Gastroesophageal sphincter (tissue), 4 donors: ENCODE results near the gene RAD17. TPM values are rescaled to one million over a fixed set of nuclear protein-coding genes. Genes with fewer than 3 reads are reported as not detected.
"Not testable (repeated sequence)": the region's sequence is repeated elsewhere in the genome, so short reads cannot be mapped to it uniquely, and the experiment has no call there.

Experiments
- ATAC-seq: fragments of 150-250 bp; one replicate; pipeline ENCODE4 v1.9.1; 2016; ENCODE audit warnings: mild to moderate bottlenecking, moderate library complexity
- H3K27ac ChIP-seq, 4 donors: fragments of 200-600 bp; sonication (generic) in 3 of 4; 1 replicate in 3 of 4; 2 replicates in 1 of 4; pipeline ENCODE4 v1.5.1; 2016 to 2019
- H3K27me3 ChIP-seq: fragments of 200-600 bp; sonication (generic); one replicate; pipeline ENCODE4 v1.5.1; 2019
- H3K36me3 ChIP-seq, 2 donors: fragments of 200-600 bp; sonication (generic); one replicate each; pipeline ENCODE4 v1.5.1; 2019; ENCODE audit warnings: control low read depth in 1 of 2
- H3K4me1 ChIP-seq, 3 donors: fragments of 200-600 bp; sonication (generic); 1 replicate in 2 of 3; 2 replicates in 1 of 3; pipeline ENCODE4 v1.5.1; 2016 to 2019; ENCODE audit warnings: control low read depth in 2 of 3
- H3K4me3 ChIP-seq, 2 donors: fragments of 200-600 bp; sonication (generic); one replicate each; pipeline ENCODE4 v1.5.1; 2019; ENCODE audit warnings: mild to moderate bottlenecking in 1 of 2, moderate library complexity in 1 of 2
- H3K9me3 ChIP-seq, 3 donors: fragments of 200-600 bp; sonication (generic); one replicate each; pipeline ENCODE4 v1.5.1; 2017 to 2019; ENCODE audit warnings: control low read depth in 2 of 3
- EP300 ChIP-seq: sonication (generic); formaldehyde crosslinking; IDR thresholded peaks from one replicate; pipeline ENCODE4 v1.6.1; 2017; ENCODE audit warnings: antibody characterized with exemption, mild to moderate bottlenecking
- POLR2A ChIP-seq, 2 donors: fragments of 450-650 bp; IDR thresholded peaks; one replicate each; pipeline ENCODE4 v1.6.1; 2017; ENCODE audit warnings: antibody characterized with exemption in 2 of 2, mild to moderate bottlenecking in 2 of 2, moderate library complexity in 1 of 2
- POLR2AphosphoS5 ChIP-seq: sonication (generic); formaldehyde crosslinking; IDR thresholded peaks from one replicate; pipeline ENCODE4 v1.6.1; 2017; ENCODE audit warnings: antibody characterized with exemption
- WGBS, 2 donors: methylation state at CpG; one replicate each; pipeline ENCODE4 v1.1.5; 2018; ENCODE audit warnings: low coverage in 1 of 2; 5-methylcytosine and 5-hydroxymethylcytosine counted together
- total RNA-seq, 4 donors: library from RNA; depleted of rRNA; stranded (reverse); fragments of >200 nt; gene quantifications; one replicate each; pipeline ENCODE4 v1.1.0, GENCODE V29; 2016
- TF ChIP-seq, protein P1 (sequence below), 4 experiments: fragments of 200-600 bp in 2 of 4; fragments of 450-650 bp in 2 of 4; sonication (generic) in 1 of 4; IDR thresholded peaks; one replicate each; pipeline ENCODE4 v1.5.1; 2017 to 2019; ENCODE audit warnings: antibody characterized with exemption in 4 of 4, mild to moderate bottlenecking in 2 of 4, moderate library complexity in 2 of 4

RAD17 gene, protein sequence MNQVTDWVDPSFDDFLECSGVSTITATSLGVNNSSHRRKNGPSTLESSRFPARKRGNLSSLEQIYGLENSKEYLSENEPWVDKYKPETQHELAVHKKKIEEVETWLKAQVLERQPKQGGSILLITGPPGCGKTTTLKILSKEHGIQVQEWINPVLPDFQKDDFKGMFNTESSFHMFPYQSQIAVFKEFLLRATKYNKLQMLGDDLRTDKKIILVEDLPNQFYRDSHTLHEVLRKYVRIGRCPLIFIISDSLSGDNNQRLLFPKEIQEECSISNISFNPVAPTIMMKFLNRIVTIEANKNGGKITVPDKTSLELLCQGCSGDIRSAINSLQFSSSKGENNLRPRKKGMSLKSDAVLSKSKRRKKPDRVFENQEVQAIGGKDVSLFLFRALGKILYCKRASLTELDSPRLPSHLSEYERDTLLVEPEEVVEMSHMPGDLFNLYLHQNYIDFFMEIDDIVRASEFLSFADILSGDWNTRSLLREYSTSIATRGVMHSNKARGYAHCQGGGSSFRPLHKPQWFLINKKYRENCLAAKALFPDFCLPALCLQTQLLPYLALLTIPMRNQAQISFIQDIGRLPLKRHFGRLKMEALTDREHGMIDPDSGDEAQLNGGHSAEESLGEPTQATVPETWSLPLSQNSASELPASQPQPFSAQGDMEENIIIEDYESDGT
- 10 to 100 TPM; 16.8 to 25.4 (median 18.5) TPM for total RNA-seq

DNA sequence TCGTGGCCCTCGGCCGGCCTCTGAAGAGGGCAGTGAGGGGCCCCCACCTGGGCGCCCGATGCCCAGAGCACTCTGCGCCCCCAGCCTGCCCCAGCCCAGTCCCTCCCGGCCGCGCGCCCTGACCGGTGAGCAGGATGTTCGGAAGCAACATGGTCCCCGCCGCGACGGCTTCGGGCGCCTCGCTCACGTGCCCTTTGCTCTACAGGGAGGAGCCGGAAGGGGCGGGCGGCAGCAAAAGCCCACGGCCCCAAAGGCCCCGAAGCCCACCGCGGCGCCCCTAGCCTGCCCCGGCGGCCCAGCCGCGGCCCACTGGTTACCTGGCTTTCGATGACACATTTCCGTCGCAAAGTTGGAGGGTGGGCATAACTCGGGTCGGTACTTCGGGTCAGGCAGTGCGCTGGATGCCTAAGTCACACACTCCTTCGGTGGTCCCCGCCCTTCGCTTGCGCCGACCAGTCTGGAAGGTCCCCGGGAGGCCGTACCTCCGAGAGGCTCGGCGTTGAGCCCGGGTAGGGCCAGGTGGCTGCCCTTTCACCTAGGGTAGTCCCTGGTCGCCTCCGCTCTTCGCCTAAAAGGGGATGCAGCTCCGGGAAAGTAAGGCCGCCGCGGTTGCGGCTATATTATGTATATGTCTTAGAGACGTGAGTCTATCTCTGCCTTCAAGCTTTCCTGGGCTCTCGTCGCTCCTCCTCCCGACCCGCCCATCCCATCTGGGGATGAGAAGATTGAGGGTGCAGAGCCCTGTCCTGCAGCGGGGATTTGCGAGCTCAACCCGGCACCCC, at the start of gene RAD17, which contains the start of the genes AK6 and TAF9:
Gene RAD17 (plus strand): TSS at position 479 of the 782 bp plus-strand sequence. CDS start 2,391 bp downstream, outside the sequence.
Gene AK6 (minus strand): TSS at position 181 of the 782 bp plus-strand sequence. CDS start 30 bp downstream, at position 151.
Gene TAF9 (minus strand): TSS at position 181 of the 782 bp plus-strand sequence. CDS start 3,783 bp downstream, outside the sequence.
- Histone ChIP-seq H3K36me3 (peaks cover 0 to 36% of the 10 kb centered on the region in 2 donors), H3K4me1 (peaks cover 3 to 50% (median 11%) of the 10 kb centered on the region in 3 donors), H3K4me3 (peak within 1 kb of the TSS; percentile 75 to 91), H3K27me3 (no peaks in the 10 kb centered on the region), H3K27ac (peak within 1 kb of the TSS; percentile 92 to 98 (median 94)), H3K9me3 (no peaks in the 10 kb centered on the region)
- WGBS, 2 donors, result no CpG with 5 or more reads among the region's 66 CpGs
- peak; percentile 98 for ATAC-seq
- TF ChIP-seq POLR2AphosphoS5 (peak; percentile 73), EP300 (no peak), POLR2A (IDR thresholded peaks at IDR 0.05) (peak; percentile 55 to 67)
- TF ChIP-seq, protein P1, sequence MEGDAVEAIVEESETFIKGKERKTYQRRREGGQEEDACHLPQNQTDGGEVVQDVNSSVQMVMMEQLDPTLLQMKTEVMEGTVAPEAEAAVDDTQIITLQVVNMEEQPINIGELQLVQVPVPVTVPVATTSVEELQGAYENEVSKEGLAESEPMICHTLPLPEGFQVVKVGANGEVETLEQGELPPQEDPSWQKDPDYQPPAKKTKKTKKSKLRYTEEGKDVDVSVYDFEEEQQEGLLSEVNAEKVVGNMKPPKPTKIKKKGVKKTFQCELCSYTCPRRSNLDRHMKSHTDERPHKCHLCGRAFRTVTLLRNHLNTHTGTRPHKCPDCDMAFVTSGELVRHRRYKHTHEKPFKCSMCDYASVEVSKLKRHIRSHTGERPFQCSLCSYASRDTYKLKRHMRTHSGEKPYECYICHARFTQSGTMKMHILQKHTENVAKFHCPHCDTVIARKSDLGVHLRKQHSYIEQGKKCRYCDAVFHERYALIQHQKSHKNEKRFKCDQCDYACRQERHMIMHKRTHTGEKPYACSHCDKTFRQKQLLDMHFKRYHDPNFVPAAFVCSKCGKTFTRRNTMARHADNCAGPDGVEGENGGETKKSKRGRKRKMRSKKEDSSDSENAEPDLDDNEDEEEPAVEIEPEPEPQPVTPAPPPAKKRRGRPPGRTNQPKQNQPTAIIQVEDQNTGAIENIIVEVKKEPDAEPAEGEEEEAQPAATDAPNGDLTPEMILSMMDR (IDR thresholded peaks at IDR 0.05), result peak in 1 of 4 experiments; percentile 17

DNA sequence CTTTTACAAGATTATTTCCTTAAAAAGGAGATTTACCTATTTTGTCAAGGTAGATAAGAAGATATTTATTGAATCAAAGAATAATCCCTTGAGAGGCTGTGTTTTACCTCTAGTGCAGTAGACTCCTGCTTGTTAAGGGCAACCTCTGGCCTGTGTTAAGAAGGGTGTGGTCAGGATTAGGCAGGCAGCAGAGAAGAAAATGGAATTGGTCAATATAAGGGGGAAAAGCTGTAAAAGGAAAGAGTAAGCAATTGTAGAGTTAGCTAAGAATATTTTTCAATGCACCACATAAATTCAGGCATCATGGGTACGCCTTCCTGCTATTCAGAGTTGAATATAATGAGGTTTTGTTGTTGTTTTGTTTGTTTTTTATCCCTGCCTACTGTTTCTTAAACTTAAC, 43.3 kb upstream of the RAD17 start:
- H3K4me1 ChIP-seq, result no peaks in the 10 kb centered on the region
- H3K27ac ChIP-seq, result no peak overlapping the region
- no peaks in the 10 kb centered on the region for H3K9me3 ChIP-seq
- no peaks in the 10 kb centered on the region for H3K27me3 ChIP-seq
- H3K4me3 ChIP-seq, result no peak overlapping the region
- no peak for ATAC-seq
- WGBS, 2 donors, result 100% methylated on average over 1 of the region's 1 CpG
- H3K36me3 ChIP-seq, result no peaks in the 10 kb centered on the region
- TF ChIP-seq POLR2A (IDR thresholded peaks at IDR 0.05) (no peak), POLR2AphosphoS5 (no peak), EP300 (no peak)
- TF ChIP-seq, protein P1 (IDR thresholded peaks at IDR 0.05), result no peak

DNA sequence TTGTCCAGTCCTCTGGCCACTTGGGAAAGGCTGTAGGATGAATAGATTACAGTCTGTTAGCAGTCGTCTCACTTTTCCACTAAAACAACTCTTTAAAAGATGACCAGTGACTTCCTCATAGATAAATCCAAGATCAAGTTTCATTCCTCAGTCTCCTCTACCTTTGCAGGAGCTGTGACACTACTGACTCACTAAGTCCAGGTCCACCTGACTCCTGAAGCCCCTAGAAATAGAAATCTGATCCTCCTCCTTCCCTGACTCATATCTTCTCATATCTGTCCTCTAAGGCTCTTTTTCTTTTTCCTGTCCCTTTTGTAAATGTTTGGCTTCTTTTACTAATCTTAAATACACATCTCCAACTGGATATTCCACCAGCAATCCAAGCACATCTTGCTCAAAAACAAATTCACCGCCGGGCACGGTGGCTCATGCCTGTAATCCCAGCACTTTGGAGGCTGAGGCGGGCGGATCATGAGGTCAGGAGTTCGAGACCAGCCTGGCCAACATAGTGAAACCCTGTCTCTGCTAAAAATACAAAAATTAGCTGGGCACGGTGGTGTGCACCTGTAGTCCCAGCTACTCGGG, 39.6 kb upstream of the RAD17 start:
- Histone ChIP-seq H3K27ac (no peak overlapping the region), H3K36me3 (no peaks in the 10 kb centered on the region), H3K4me3 (no peak overlapping the region), H3K27me3 (no peaks in the 10 kb centered on the region), H3K4me1 (peaks cover 0 to 31% (median 0%) of the 10 kb centered on the region in 3 donors), H3K9me3 (no peaks in the 10 kb centered on the region)
- WGBS, 2 donors, result 67 to 85% methylated on average over 1 to 3 of the region's 9 CpGs
- TF ChIP-seq POLR2A (IDR thresholded peaks at IDR 0.05), result no peak
- TF ChIP-seq POLR2AphosphoS5, result no peak
- ATAC-seq, result no peak

DNA sequence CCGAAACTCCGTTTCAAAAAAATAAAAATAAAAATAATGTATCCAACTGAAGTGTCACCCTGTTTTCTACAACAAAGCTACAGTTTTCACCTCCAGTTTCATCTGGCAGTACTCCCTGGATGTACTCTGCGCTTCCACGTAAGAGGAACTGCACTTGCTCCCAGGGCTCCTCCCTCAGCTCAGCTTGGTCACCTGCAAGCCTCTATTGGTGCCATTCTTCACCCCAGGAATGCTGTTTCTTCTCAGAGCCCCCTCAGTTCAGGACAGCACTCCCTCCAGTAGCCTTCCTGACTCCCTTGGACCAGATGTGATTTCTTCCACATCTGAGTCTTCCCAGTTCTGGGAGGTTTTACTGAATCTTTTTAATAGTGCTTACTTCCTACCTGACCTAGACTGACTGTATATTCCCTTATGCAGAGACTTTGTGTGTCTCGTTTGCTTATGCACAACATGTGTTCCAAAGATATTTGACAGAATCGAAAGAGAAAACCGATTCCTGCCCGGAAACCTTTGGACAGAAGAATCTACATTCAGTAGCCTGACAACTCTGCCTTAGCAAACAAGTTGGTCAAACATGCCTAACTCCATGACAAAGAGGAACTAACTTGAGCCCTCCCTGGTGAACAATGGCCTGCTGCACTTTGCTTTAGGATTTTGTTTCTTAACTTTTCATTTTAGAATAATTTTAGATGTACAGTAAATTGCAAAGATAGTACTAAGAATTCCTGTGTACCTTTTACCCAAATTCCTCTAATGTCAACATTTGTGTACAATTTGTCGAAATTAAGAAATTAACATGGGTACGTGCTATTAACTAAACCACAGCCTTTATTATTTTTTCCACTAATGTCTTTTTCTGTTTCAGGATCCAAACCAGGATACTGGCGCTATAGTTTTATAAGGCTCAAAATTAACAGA, 37.8 kb upstream of the RAD17 start:
- Histone ChIP-seq H3K27ac (peak overlapping the region; percentile 18 to 82 (median 62)), H3K36me3 (no peaks in the 10 kb centered on the region), H3K27me3 (no peaks in the 10 kb centered on the region), H3K4me3 (peak overlapping the region; percentile 67 to 73), H3K9me3 (no peaks in the 10 kb centered on the region), H3K4me1 (peaks cover 0 to 33% (median 0%) of the 10 kb centered on the region in 3 donors)
- WGBS, 2 donors, result 41 to 52% methylated on average over 9 to 11 of the region's 11 CpGs
- no peak for TF ChIP-seq EP300
- TF ChIP-seq POLR2AphosphoS5, result no peak
- TF ChIP-seq POLR2A (IDR thresholded peaks at IDR 0.05), result no peak
- TF ChIP-seq, protein P1 (IDR thresholded peaks at IDR 0.05), result no peak
- ATAC-seq, result no peak

DNA sequence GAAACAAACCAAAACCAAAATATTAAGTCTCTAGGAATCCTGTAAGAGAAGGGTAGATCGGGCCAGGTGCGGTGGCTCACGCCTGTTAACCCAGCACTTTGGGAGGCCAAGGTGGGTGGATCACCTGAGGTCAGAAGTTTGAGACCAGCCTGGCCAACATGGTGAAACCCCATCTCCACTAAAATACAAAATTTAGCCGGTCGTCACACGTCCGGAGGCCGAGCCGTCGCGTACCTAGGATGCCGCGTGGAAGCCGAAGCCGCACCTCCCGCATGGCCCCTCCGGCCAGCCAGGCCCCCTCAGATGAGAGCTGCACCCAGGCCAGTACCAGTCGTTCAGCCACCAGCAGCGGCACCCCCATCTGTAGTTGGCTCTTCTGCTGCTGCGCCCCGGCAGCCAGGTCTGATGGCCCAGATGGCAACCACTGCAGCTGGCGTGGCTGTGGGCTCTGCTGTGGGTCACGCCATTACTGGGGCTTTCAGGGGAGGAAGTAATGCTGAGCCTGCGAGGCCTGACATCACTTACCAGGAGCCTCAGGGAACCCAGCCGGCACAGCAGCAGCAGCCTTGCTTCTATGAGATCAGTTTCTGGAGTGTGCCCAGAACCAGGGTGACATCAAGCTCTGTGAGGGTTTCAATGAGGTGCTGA, 35.8 kb upstream of the RAD17 start:
- WGBS, 2 donors, result 80 to 82% methylated on average over 1 to 4 of the region's 25 CpGs

More for the DNA sequence above, 35.8 kb upstream of the RAD17 start:
- not testable (repeated sequence) for H3K27me3 ChIP-seq, ATAC-seq, H3K4me3 ChIP-seq, H3K36me3 ChIP-seq, H3K27ac ChIP-seq, H3K9me3 ChIP-seq
- peaks cover 0 to 33% (median 0%) of the 10 kb centered on the region in 3 donors for H3K4me1 ChIP-seq
